Mammary epithelial cell (primary cell): ENCODE measurements around the gene ATP8A2.

Experiments used
- CTCF ChIP-seq, 2 donors: IDR thresholded peaks in 1 of 2; conservative IDR thresholded peaks in 1 of 2; 2 replicates each; pipeline ENCODE4 v1.5.1; 2011 to 2012; ENCODE audit warnings: inconsistent platforms in 2 of 2, low read length in 2 of 2, mild to moderate bottlenecking in 2 of 2, control low read depth in 1 of 2, low read depth in 1 of 2; ENCODE audit not compliant: insufficient read depth in 1 of 2; ENCODE audit errors: extremely low read depth in 1 of 2
- EZH2 ChIP-seq: IDR thresholded peaks from 2 replicates; pipeline ENCODE4 v1.6.1; 2012; ENCODE audit warnings: low read length, inconsistent platforms, borderline replicate concordance

DNA sequence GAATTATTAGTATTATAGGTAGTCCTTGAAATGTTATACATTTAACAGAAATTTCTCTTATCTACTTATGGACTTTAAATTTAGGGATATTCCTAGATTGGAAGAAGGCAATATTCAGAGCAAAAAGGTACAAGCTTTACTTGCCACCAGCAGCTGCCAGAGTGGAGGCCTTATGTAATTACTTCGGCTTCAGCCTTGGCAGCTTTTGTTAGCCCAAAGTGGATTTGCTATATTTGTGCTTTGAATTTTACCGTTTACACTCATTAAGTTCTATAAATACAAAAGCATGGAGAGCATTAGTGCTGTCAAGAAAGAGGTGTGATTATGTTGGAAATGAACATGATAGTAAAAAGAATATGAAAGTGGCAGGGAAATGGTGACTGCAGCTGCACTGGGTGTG, 319.9 kb downstream of the ATP8A2 start:
- TF ChIP-seq EZH2 (no peak), CTCF (conservative IDR thresholded peaks at IDR 0.05 in 1 of 2, IDR thresholded peaks at IDR 0.05 in 1 of 2; ENCODE audit: extremely low read depth in 1 of 2, insufficient read depth in 1 of 2, low read depth in 1 of 2, low read length in 2 of 2) (no peak)
